Measurements from ENCODE around the gene NEURL4.
"Not testable (repeated sequence)": the region's sequence is repeated elsewhere in the genome, so short reads cannot be mapped to it uniquely, and the experiment has no call there.

NEURL4 gene

GRCh38 chr17:7328840-7329373 lies at the start of gene NEURL4:
Gene NEURL4, minus strand, starts transcription at chr17:7329335. Its CDS starts 23 bp downstream, at chr17:7329312.
- DNase-seq (ENCODE audit: low spot score), result no peak

- no peak for DNase-seq (ENCODE audit: low spot score)
Measured at GRCh38 chr17:7374353-7374752, 45.2 kb upstream of the NEURL4 start.

GRCh38 chr17:7370853-7371252 lies 41.7 kb upstream of the NEURL4 start:
- DNase-seq (ENCODE audit: low spot score), result no peak

DNA sequence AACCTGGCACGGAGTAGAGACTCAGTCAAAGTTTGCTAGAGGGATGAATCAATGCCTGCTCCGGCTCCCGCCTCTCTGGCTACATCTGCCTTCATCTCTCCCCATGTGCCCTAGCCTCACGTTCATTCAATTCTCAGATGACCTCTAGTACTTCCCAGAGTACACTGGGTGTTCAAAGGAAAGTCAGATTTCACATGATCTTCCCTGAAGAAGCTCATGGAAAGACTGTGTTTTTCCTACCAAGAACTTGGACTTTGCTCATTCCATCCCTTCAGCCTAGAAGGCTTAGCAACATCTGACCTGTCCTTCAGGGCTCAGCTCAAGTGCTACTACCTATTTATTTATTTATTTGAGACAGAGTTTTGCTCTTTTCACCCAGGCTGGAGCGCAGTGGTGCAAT lies 40.7 kb upstream of the NEURL4 start:
- no peak for DNase-seq (ENCODE audit: low spot score)

GRCh38 chr17:7368599-7368994 lies 39.5 kb upstream of the NEURL4 start:
- DNase-seq (ENCODE audit: low spot score), result not testable (repeated sequence)

DNA sequence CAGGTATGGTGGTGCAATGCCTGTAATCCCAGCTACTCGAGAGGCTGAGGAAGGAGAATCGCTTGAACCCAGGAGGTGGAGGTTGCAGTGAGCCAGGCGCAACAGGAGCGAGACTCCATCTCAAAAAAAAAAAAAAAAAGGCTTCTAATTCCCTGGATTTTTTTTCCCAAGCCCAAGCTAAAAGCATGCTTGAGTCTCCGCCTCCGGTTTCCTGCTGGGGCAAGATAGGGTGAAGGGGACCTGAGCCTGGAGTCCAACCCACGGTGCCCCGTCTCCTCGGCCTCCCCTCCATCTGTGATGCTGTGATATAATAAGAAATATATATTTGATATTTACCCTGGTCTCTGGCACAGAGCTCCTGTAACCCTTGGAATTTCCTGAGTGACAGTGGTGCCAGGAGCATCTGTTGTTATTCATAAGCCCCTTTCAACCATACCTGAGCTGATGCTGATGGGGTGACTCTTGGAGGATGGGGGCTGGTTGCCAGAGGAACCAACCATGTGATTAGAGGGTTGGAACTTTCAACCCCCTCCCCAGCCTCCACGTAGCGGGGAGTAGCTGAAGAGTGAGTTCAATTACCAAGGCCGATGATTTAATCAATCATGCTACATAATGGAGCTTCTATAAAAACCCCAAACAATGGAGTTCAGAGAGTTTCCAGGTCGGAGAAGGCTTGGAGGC lies 38.9 kb upstream of the NEURL4 start:
- DNase-seq (ENCODE audit: low spot score), result no peak

- DNase-seq (ENCODE audit: low spot score), result no peak
Measured at GRCh38 chr17:7367083-7367482, 37.9 kb upstream of the NEURL4 start.

- DNase-seq (ENCODE audit: low spot score), result not testable (repeated sequence)
Measured at GRCh38 chr17:7365963-7366362, 36.8 kb upstream of the NEURL4 start.

- no peak for DNase-seq (ENCODE audit: low spot score)
Measured at GRCh38 chr17:7363311-7363710, 34.2 kb upstream of the NEURL4 start.

DNA sequence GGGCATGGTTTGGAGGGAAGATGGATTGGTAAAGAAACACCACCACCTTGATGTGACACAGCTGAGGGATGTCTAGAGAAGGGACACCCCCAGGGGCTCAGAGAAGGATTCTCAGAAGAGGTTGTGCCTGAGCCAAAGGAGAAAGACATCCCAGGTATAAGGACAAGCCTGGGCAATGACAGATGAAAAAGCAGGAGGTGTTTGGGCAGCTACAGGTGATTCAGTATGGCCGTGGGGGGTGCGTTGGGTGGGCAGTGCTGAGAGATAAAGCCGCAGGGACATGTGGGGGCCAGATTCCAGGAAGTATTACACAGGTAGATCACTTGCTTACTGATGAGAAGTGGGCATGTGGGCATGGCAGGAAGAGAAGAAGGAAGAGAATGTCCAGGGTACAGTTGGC lies 32.8 kb upstream of the NEURL4 start:
- DNase-seq (ENCODE audit: low spot score), result no peak

DNA sequence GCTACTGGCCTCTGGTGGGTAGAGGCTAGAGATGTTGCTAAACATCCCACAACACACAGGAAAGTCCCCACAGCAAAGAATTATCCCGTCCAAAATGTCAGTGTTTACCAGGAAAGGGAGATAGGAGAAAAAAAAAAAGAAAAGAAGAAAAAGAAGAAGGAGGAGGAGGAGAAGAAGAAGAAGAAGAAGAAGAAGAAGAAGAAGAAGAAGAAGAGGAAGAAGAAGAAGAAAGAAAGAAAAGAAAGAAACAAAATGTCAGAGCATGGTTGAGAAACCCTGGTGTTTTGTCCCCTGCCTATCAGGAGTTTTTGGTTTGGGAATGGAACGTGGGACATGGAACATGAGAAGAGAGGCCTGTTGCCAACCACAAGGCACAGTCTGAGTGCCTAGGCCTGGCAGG lies 28.2 kb upstream of the NEURL4 start:
- DNase-seq (ENCODE audit: low spot score), result no peak

GRCh38 chr17:7356756-7357155 lies 27.6 kb upstream of the NEURL4 start:
- DNase-seq (ENCODE audit: low spot score), result no peak

- DNase-seq (ENCODE audit: low spot score), result peak; percentile 70
Measured at GRCh38 chr17:7356072-7356549, 27.0 kb upstream of the NEURL4 start.

DNA sequence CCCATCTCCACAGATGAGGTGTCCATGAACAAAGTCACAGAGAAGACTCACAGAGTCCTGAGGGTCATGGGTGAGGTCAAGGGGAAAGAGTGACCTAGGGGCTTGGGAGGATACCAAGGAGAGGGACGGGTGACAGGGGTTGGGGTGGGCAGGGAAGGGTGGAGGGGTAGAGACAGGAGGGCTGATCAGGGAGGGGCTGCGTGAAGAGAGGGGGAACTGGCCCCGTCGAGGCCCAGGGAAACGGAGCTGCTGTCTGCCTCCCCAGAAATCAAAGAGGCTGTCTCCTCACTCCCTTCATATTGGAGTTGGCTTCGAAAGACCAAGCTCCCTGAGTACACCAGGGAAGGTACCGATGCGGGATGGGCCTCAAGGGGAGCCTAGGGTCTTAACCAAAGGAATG lies 26.4 kb upstream of the NEURL4 start:
- DNase-seq (ENCODE audit: low spot score), result no peak

DNA sequence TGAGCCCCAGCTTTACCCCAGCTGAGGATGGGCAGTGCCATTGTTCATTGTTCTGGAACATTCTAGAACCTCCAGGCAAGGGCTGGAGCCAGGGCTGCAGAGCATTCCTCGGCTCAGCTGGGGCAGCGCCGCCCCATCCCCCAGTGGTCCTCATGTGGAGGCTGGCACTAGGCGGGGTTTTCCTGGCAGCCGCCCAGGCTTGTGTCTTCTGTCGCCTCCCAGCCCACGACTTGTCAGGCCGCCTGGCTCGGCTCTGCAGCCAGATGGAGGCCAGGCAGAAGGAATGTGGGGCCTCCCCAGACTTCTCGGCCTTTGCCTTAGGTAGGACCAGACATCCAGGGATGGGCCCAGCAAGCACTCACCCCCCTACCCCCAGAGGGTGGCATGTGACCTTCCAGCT lies 25.9 kb upstream of the NEURL4 start, which contains the start of gene TMEM95:
Gene TMEM95, plus strand, starts transcription at position 104 of the 400 bp plus-strand sequence. Its CDS starts 49 bp downstream, at position 153.
- DNase-seq (ENCODE audit: low spot score), result peak; percentile 82

DNA sequence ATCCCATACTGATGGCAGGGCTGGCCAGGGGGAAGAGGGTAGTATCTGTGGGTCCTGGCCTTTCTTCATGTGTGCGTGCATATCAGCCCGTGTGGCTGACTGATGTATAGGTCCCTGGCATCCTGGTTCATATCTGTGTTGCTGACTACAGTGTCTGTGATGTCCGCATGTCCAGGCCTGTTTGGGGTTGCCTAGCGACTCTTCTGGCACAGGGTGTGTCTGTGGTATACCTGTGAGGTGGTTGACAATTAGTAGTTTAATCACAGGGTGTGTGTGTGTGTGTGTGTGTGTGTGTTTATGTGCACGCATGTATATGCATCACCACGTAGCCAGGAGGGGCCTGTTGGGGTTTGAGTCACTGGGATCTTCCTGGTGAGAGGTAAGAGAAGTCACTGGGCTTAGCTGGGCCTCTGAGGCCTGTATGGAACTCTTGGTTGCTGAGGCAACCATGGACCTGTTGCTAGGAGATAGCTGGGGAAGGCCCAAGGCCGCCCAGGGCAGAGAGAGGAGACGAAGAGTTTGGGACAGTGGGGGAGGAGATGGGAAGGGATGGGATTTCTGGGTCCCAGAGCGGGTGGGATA lies 25.2 kb upstream of the NEURL4 start:
- peak; percentile 40 for DNase-seq (ENCODE audit: low spot score)

GRCh38 chr17:7352910-7353635 lies 23.9 kb upstream of the NEURL4 start:
- DNase-seq (ENCODE audit: low spot score), result no peak

- DNase-seq (ENCODE audit: low spot score), result no peak
Measured at GRCh38 chr17:7352503-7352889, 23.4 kb upstream of the NEURL4 start.

DNA sequence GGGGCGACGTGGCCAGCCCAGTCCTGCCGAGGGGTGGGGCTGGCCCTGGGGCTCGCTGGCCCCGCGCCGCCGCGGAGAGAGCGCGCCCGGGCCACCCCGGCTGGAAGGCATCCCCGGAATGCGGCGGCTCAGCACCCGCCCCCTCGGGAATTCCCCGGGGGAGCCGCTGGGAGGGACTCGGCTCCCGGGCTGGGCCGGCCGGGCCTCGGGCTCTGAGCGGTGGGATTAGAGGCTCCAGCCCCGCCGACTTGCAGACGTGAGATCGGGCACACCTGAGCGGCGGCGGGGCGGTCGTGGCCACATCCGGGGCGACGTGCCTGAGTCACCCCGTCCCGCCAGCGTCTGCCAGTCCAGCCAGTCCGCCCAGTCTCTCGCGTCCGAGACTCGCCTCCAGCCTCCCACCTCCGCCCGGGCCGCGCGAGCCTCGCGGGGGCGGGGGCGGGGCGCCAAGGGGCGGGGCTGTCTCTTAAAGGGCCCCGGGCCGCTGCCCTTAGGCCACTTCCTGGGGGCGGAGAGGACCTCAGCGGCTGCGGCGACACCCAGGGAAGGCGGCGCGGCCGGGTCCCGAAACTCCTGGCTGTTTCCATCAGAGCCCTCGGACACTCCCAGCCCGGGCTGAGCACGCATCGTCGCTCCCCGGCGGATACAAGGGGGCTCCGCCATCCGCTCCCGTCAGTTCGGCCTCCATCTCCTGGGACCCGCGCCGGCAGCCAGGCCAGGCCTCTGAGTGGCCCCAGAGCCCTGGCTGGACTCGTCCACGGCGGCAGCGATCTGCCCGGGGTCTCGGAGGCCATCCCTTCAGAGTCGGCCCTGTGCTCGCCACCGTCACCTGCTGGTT lies 22.7 kb upstream of the NEURL4 start, which contains the start of gene KCTD11:
Gene KCTD11, plus strand, starts transcription at position 498 of the 838 bp plus-strand sequence.
- peak; percentile 86 for DNase-seq (ENCODE audit: low spot score)

DNA sequence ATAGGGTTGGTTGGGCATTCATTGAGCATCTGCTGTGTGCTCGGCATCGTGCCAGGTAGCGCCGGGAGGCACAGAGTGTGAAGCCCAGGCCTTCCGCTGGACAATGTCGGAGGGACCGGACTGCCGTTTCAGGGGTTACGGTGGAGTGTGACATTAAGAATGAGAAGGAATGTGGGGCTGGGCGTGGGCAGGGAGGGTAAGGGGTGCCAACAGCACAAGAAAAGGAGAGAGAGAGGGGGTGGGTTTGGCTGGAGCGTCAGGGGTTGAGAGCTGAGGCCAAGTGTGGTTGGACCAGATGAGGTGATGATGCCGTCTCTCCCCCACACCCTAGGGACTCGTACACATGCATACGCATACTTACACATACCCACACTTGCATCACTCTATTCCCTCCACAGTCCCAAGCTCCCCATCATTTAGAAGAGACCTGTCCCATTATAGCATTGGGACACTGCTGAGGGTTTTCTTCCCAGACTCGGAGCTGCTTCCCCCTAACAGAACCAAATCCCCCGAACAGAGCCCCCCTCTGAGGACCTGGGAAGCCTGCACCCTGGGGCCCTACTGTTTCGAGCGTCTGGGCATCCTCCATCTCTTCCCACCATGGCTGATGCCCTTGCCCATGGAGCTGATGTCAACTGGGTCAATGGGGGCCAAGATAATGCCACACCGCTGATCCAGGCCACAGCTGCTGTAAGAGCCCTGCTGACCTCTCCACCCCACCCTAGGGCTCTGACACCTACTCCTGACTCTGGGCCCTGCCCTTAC lies 19.5 kb upstream of the NEURL4 start:
- DNase-seq (ENCODE audit: low spot score), result no peak

All from globus pallidus (tissue), 1 donor.